GM10248 (cell line): ENCODE measurements around the gene LRRC59.
"Not testable (repeated sequence)": the region's sequence is repeated elsewhere in the genome, so short reads cannot be mapped to it uniquely, and the experiment has no call there.

Experiments
- CTCF ChIA-PET: fragments of 300-600 bp; sonication (Branson Sonifier 250); formaldehyde crosslinking; extraction: SDS; loops from one replicate; lab custom pipeline; 2021; ENCODE audit warnings: antibody characterized with exemption; lab: Yijun Ruan, JAX
- POLR2A ChIA-PET: fragments of 350-650 bp; sonication (Branson Sonifier 250); formaldehyde crosslinking; extraction: SDS; loops from one replicate; lab custom pipeline; 2020; ENCODE audit warnings: antibody characterized with exemption; lab: Yijun Ruan, JAX
- DNase-seq: peaks from one replicate; pipeline ENCODE4 v3.0.0; 2012; ENCODE audit errors: extremely low spot score
- CTCF ChIP-seq: IDR thresholded peaks from 2 replicates; pipeline ENCODE4 v1.5.1; 2012; ENCODE audit warnings: mild to moderate bottlenecking, low read depth; ENCODE audit errors: extremely low read depth, missing control alignments, control extremely low read depth

Gene LRRC59

GRCh38 chr17:50424246-50424995 lies 27.1 kb upstream of the LRRC59 start:
- no peak for TF ChIP-seq CTCF
- no peak for DNase-seq
- POLR2A ChIA-PET: no interaction called here
- CTCF ChIA-PET: interaction anchor here (1.1 to 3.2 kb wide), 2 partner anchors 11 to 27 kb away, joined by 5 to 23 read pairs; partner anchors contain the start of gene LRRC59

GRCh38 chr17:50423553-50424159 lies 26.3 kb upstream of the LRRC59 start:
- TF ChIP-seq CTCF: no peak
- no peak for DNase-seq
- ChIA-PET CTCF (interaction anchor here (4.5 kb wide), 1 partner anchor 26 kb away, joined by 35 read pairs; the partner anchor contains the start of gene LRRC59), POLR2A (no interaction called here)

GRCh38 chr17:50422738-50423137 lies 25.4 kb upstream of the LRRC59 start:
- POLR2A ChIA-PET: interaction anchor here (0.7 kb wide), 1 partner anchor 1777 kb away, joined by 8 read pairs; no protein-coding TSS in a partner anchor
- no peak for DNase-seq
- CTCF ChIA-PET: interaction anchor here (1.1 to 4.5 kb wide), 3 partner anchors 25 to 61 kb away, joined by 3 to 35 read pairs (median 4); partner anchors contain the start of gene LRRC59
- no peak for TF ChIP-seq CTCF

GRCh38 chr17:50421308-50422051 lies 24.2 kb upstream of the LRRC59 start:
- ChIA-PET POLR2A (interaction anchor here (0.6 kb wide), 3 partner anchors 29 to 82 kb away, joined by 3 to 6 read pairs (median 3); no protein-coding TSS in a partner anchor), CTCF (interaction anchor here (0.8 to 4.5 kb wide), 3 partner anchors 24 to 82 kb away, joined by 3 to 35 read pairs (median 3); partner anchors contain the start of gene LRRC59)
- no peak for TF ChIP-seq CTCF
- DNase-seq: peak; percentile 64

GRCh38 chr17:50420419-50421112 lies 23.2 kb upstream of the LRRC59 start:
- TF ChIP-seq CTCF: no peak
- CTCF ChIA-PET: interaction anchor here (4.5 kb wide), 1 partner anchor 23 kb away, joined by 35 read pairs; the partner anchor contains the start of gene LRRC59
- POLR2A ChIA-PET: interaction anchor here (0.6 kb wide), 3 partner anchors 28 to 83 kb away, joined by 3 to 6 read pairs (median 3); no protein-coding TSS in a partner anchor
- DNase-seq: no peak

GRCh38 chr17:50419577-50419976 lies 22.3 kb upstream of the LRRC59 start:
- DNase-seq, POLR2A ChIA-PET: not testable (repeated sequence)
- CTCF ChIA-PET: interaction anchor here (4.5 kb wide), 1 partner anchor 22 kb away, joined by 35 read pairs; the partner anchor contains the start of gene LRRC59
